GM12865 (cell line): Measurements from ENCODE around the gene CENPN.

Source experiments
- DNase-seq: peaks from one replicate; pipeline ENCODE4 v3.0.0; 2010; ENCODE audit warnings: low read depth
- H3K4me3 ChIP-seq: 2 replicates; pipeline ENCODE4 v1.5.1; 2011; ENCODE audit warnings: mild to moderate bottlenecking, low read depth, low read length, control low read depth
- CTCF ChIP-seq: IDR thresholded peaks from 2 replicates; pipeline ENCODE4 v1.5.1; 2011; ENCODE audit warnings: low read length, control low read depth, low read depth, inconsistent platforms; ENCODE audit not compliant: insufficient read depth; ENCODE audit errors: missing control alignments

Gene CENPN

GRCh38 chr16:81003610-81004460, 3.2 kb upstream of the CENPN start:
- peak; percentile 31 for DNase-seq
- H3K4me3 ChIP-seq = peak overlapping the region; percentile 89
- TF ChIP-seq CTCF = no peak

GRCh38 chr16:81004646-81005353, 2.2 kb upstream of the CENPN start:
- peak; percentile 35 for TF ChIP-seq CTCF
- peak overlapping the region; percentile 89 for H3K4me3 ChIP-seq
- DNase-seq = peak; percentile 69

GRCh38 chr16:81005610-81006161, 1.3 kb upstream of the CENPN start:
- no peak for DNase-seq
- peak overlapping the region; percentile 89 for H3K4me3 ChIP-seq

GRCh38 chr16:81006211-81006812, 702 bp upstream of the CENPN start:
- peak overlapping the region; percentile 89 for H3K4me3 ChIP-seq
- no peak for TF ChIP-seq CTCF
- peak; percentile 81 for DNase-seq

More at GRCh38 chr16:81005610-81006161, 1.3 kb upstream of the CENPN start:
- TF ChIP-seq CTCF = no peak

- peak overlapping the region; percentile 89 for H3K4me3 ChIP-seq
- no peak for DNase-seq
- TF ChIP-seq CTCF = no peak
Observed at GRCh38 chr16:81008505-81008789, 1.4 kb downstream of the CENPN start.

- no peak for DNase-seq
- no peak overlapping the region for H3K4me3 ChIP-seq
- TF ChIP-seq CTCF = no peak
Observed at GRCh38 chr16:81012974-81013373, 6.0 kb downstream of the CENPN start.
